ENCODE data around the gene BNC1.

The BNC1 gene

GRCh38 chr15:83322691-83323090 is 38.2 kb upstream of the BNC1 start:
- TF ChIP-seq TCF12 (IDR thresholded peaks at IDR 0.05; ENCODE audit: low read depth): no peak
- TF ChIP-seq NFIC (IDR thresholded peaks at IDR 0.05): no peak
- no peak for TF ChIP-seq TAF1 (IDR thresholded peaks at IDR 0.05; ENCODE audit: low read depth)
- TF ChIP-seq CREB1 (IDR thresholded peaks at IDR 0.05; ENCODE audit: low read depth): no peak
- TF ChIP-seq ZBTB7A (IDR thresholded peaks at IDR 0.05; ENCODE audit: low read depth): no peak
- TF ChIP-seq EP300 (IDR thresholded peaks at IDR 0.05; ENCODE audit: borderline replicate concordance): no peak
- TF ChIP-seq, protein P1, sequence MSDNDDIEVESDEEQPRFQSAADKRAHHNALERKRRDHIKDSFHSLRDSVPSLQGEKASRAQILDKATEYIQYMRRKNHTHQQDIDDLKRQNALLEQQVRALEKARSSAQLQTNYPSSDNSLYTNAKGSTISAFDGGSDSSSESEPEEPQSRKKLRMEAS (IDR thresholded peaks at IDR 0.05): no peak
- no peak for TF ChIP-seq RAD21 (IDR thresholded peaks at IDR 0.05; ENCODE audit: low read depth)
- TF ChIP-seq CEBPB (IDR thresholded peaks at IDR 0.05): no peak
- TF ChIP-seq YY1 (IDR thresholded peaks at IDR 0.05; ENCODE audit: low read depth): no peak
- no peak for TF ChIP-seq TEAD4 (IDR thresholded peaks at IDR 0.05)
- TF ChIP-seq USF1 (IDR thresholded peaks at IDR 0.05): no peak
- TF ChIP-seq FOXM1 (IDR thresholded peaks at IDR 0.05; ENCODE audit: borderline replicate concordance, low read depth): no peak
- TF ChIP-seq, protein P2, sequence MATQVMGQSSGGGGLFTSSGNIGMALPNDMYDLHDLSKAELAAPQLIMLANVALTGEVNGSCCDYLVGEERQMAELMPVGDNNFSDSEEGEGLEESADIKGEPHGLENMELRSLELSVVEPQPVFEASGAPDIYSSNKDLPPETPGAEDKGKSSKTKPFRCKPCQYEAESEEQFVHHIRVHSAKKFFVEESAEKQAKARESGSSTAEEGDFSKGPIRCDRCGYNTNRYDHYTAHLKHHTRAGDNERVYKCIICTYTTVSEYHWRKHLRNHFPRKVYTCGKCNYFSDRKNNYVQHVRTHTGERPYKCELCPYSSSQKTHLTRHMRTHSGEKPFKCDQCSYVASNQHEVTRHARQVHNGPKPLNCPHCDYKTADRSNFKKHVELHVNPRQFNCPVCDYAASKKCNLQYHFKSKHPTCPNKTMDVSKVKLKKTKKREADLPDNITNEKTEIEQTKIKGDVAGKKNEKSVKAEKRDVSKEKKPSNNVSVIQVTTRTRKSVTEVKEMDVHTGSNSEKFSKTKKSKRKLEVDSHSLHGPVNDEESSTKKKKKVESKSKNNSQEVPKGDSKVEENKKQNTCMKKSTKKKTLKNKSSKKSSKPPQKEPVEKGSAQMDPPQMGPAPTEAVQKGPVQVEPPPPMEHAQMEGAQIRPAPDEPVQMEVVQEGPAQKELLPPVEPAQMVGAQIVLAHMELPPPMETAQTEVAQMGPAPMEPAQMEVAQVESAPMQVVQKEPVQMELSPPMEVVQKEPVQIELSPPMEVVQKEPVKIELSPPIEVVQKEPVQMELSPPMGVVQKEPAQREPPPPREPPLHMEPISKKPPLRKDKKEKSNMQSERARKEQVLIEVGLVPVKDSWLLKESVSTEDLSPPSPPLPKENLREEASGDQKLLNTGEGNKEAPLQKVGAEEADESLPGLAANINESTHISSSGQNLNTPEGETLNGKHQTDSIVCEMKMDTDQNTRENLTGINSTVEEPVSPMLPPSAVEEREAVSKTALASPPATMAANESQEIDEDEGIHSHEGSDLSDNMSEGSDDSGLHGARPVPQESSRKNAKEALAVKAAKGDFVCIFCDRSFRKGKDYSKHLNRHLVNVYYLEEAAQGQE (IDR thresholded peaks at IDR 0.05; ENCODE audit: low read depth): no peak
- TF ChIP-seq EGR1 (IDR thresholded peaks at IDR 0.05): no peak

GRCh38 chr15:83322061-83322460 is 37.6 kb upstream of the BNC1 start:
- TF ChIP-seq ZBTB7A (IDR thresholded peaks at IDR 0.05; ENCODE audit: low read depth) (no peak), USF1 (IDR thresholded peaks at IDR 0.05) (no peak), TEAD4 (IDR thresholded peaks at IDR 0.05) (no peak), FOXM1 (IDR thresholded peaks at IDR 0.05; ENCODE audit: borderline replicate concordance, low read depth) (no peak), EP300 (IDR thresholded peaks at IDR 0.05; ENCODE audit: borderline replicate concordance) (no peak), TCF12 (IDR thresholded peaks at IDR 0.05; ENCODE audit: low read depth) (no peak), TAF1 (IDR thresholded peaks at IDR 0.05; ENCODE audit: low read depth) (no peak), CREB1 (IDR thresholded peaks at IDR 0.05; ENCODE audit: low read depth) (no peak), YY1 (IDR thresholded peaks at IDR 0.05; ENCODE audit: low read depth) (no peak), NFIC (IDR thresholded peaks at IDR 0.05) (no peak), RAD21 (IDR thresholded peaks at IDR 0.05; ENCODE audit: low read depth) (no peak)
- TF ChIP-seq, protein P1 (IDR thresholded peaks at IDR 0.05): no peak
- TF ChIP-seq, protein P2 (IDR thresholded peaks at IDR 0.05; ENCODE audit: low read depth): no peak

DNA sequence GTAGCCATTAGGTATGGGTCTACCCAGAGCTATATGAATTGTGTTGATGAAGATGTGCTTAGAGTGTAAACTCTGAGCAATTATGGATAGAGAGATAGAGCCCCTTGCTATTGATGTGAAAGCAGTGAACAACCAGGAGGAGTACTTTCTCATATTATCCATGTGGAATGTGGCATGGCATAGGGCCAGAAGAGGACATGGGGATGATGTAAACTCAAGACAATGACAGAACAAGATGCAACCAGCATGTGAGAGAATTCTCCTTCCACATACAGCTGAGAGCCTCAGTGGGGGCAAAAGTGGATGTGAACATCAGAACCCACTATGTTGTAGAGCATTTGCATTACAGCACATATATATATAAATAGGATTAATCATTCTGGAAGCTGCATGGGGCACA is 36.4 kb upstream of the BNC1 start:
- no peak for TF ChIP-seq ZBTB7A (IDR thresholded peaks at IDR 0.05; ENCODE audit: low read depth)
- no peak for TF ChIP-seq YY1 (IDR thresholded peaks at IDR 0.05; ENCODE audit: low read depth)
- TF ChIP-seq CREB1 (IDR thresholded peaks at IDR 0.05; ENCODE audit: low read depth): no peak
- TF ChIP-seq TAF1 (IDR thresholded peaks at IDR 0.05; ENCODE audit: low read depth): no peak
- TF ChIP-seq, protein P1 (IDR thresholded peaks at IDR 0.05): no peak
- no peak for TF ChIP-seq FOXM1 (IDR thresholded peaks at IDR 0.05; ENCODE audit: borderline replicate concordance, low read depth)
- TF ChIP-seq USF1 (IDR thresholded peaks at IDR 0.05): no peak
- TF ChIP-seq TCF12 (IDR thresholded peaks at IDR 0.05; ENCODE audit: low read depth): no peak
- TF ChIP-seq EGR1 (IDR thresholded peaks at IDR 0.05): no peak
- TF ChIP-seq RAD21 (IDR thresholded peaks at IDR 0.05; ENCODE audit: low read depth): no peak
- no peak for TF ChIP-seq EP300 (IDR thresholded peaks at IDR 0.05; ENCODE audit: borderline replicate concordance)
- TF ChIP-seq, protein P2 (IDR thresholded peaks at IDR 0.05; ENCODE audit: low read depth): no peak
- no peak for TF ChIP-seq CEBPB (IDR thresholded peaks at IDR 0.05)

DNA sequence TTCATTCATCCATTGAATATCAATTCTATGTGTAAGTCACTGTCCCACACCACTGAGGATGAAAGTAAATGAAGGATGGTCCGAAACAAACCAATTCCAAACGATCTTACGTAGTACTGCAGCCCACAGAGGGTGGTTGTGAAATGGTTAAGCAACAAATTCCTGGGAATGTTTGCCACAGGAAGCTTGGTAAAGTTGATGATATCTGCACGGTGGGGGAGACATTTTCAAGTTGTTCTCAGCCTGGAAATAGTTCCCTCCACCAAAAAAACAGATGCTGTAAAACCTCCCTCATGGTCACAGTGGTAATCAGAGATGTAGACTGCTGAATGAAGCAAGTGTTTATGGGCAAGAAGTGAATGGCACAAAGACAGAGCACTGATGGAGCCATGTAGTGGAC is 35.9 kb upstream of the BNC1 start:
- no peak for TF ChIP-seq RAD21 (IDR thresholded peaks at IDR 0.05; ENCODE audit: low read depth)
- no peak for TF ChIP-seq NFIC (IDR thresholded peaks at IDR 0.05)
- no peak for TF ChIP-seq TAF1 (IDR thresholded peaks at IDR 0.05; ENCODE audit: low read depth)
- TF ChIP-seq EGR1 (IDR thresholded peaks at IDR 0.05): no peak
- no peak for TF ChIP-seq FOXM1 (IDR thresholded peaks at IDR 0.05; ENCODE audit: borderline replicate concordance, low read depth)
- no peak for TF ChIP-seq TCF12 (IDR thresholded peaks at IDR 0.05; ENCODE audit: low read depth)
- no peak for TF ChIP-seq ZBTB7A (IDR thresholded peaks at IDR 0.05; ENCODE audit: low read depth)
- no peak for TF ChIP-seq CREB1 (IDR thresholded peaks at IDR 0.05; ENCODE audit: low read depth)
- TF ChIP-seq USF1 (IDR thresholded peaks at IDR 0.05): no peak
- TF ChIP-seq, protein P1 (IDR thresholded peaks at IDR 0.05): no peak
- TF ChIP-seq, protein P2 (IDR thresholded peaks at IDR 0.05; ENCODE audit: low read depth): no peak
- no peak for TF ChIP-seq YY1 (IDR thresholded peaks at IDR 0.05; ENCODE audit: low read depth)
- no peak for TF ChIP-seq TEAD4 (IDR thresholded peaks at IDR 0.05)
- no peak for TF ChIP-seq CEBPB (IDR thresholded peaks at IDR 0.05)
- no peak for TF ChIP-seq EP300 (IDR thresholded peaks at IDR 0.05; ENCODE audit: borderline replicate concordance)

Measured in Ishikawa (cell line).